ENCODE measurements around the gene IMPDH1.
"Not testable (repeated sequence)": the region's sequence is repeated elsewhere in the genome, so short reads cannot be mapped to it uniquely, and the experiment has no call there.

The IMPDH1 gene

DNA sequence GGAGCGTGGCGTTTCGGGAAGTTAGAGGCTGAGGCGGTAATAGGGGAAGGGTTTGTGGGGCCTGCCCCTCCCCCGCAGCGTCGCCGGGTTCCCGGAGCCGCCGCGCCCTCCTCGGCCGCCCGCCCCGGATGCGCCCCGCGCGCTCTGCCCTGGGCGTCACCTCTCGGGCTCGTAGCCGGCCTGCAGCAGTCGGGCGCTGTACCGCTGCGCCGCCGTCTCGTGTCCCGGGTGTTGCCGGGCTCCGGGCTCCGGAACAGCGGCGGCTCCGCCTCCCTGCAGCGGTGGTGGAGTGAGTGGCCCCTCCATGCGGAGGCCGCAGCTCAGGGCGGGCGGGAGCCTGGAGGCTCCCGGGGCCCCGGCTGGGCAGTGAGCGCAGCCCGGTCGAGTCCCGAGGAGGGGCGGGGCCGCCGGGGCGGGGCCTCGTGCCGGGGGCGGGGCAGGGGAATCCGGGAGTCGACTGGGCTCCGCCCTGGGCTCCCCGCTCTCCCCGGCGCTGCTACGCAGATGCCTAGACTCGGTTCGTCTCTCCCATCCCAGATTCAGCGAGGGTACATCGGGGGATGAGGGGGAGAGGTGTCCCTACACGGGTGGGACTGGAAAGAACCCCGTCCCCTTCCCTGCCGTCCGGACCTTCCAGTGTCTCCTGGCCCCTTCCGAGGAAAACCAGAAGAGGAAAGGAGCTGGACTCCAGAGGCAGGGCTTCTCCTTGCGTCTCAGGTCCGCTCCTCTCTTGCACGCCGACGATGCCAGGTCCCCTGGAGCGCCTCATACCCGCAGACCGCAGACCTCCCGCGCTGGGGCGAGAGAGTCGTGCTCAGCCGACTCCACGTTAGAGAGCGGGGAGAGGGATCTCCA, at the start of gene IMPDH1:
Gene IMPDH1, minus strand, starts transcription at position 387 of the 855 bp plus-strand sequence. Its CDS starts 81 bp downstream, at position 306.
- peak; percentile 94 for DNase-seq (ENCODE audit: low spot score)

- peak; percentile 76 for DNase-seq (ENCODE audit: low spot score)
Observed at GRCh38 chr7:128459394-128459878, 49.7 kb upstream of the IMPDH1 start.

DNA sequence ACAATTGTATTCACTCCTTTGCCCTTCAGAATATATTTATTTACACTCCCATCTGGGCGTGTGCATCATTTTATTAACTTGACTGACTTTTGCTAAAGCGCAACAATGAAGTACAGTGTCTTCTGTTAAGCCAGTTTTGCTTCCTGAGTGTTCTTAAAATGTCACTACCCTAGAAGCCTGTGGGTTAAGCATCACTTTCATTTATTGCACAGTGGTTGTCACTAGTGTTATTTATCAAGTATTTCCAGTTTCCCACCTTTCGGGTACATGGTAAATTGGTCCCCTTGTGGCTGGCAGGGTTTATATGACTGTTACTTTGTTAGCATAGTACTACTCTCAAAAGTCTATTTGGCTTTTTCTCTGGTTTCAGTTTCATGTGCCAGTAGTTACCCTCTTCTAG, 49.2 kb upstream of the IMPDH1 start:
- DNase-seq (ENCODE audit: low spot score): no peak

- not testable (repeated sequence) for DNase-seq (ENCODE audit: low spot score)
Observed at GRCh38 chr7:128457385-128457784, 47.6 kb upstream of the IMPDH1 start.

- no peak for DNase-seq (ENCODE audit: low spot score)
Observed at GRCh38 chr7:128456255-128456725, 46.5 kb upstream of the IMPDH1 start.

DNA sequence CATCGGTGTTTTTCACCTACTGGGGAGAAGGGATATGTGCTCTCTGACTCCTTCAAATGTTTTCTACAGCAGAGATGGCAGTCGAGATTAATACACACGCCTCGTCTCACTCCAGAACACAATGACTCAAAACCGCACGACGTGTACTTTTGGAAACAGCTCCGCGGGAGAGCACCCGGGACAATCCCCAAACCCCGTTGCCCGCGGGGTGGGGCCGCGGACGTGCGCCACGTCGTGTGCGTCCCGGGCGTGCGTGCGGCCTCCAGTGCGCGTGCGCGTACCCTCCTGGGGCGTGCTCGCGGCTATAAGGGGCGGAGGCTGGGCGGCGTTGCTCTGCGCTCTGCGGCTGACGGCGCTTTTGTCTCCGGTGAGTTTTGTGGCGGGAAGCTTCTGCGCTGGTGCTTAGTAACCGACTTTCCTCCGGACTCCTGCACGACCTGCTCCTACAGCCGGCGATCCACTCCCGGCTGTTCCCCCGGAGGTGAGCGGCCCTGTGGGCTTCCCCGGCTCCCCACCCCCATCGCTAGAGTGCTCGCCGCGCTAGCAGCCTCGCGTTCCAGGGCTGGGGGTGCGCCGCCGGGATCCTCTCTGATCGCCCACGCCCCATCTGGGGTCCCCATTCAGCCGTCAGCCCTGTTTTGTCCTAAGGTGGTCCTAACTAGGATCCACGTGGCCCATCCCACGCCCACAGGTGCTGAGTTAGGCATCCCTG, 45.9 kb upstream of the IMPDH1 start, which contains the start of gene HILPDA:
Gene HILPDA, plus strand, starts transcription at position 336 of the 712 bp plus-strand sequence. CDS start 1,391 bp downstream, outside the sequence.
- DNase-seq (ENCODE audit: low spot score): peak; percentile 92

- no peak for DNase-seq (ENCODE audit: low spot score)
Observed at GRCh38 chr7:128454808-128455542, 45.2 kb upstream of the IMPDH1 start.

- DNase-seq (ENCODE audit: low spot score): peak; percentile 88
Observed at GRCh38 chr7:128453836-128454804, 44.3 kb upstream of the IMPDH1 start.

DNA sequence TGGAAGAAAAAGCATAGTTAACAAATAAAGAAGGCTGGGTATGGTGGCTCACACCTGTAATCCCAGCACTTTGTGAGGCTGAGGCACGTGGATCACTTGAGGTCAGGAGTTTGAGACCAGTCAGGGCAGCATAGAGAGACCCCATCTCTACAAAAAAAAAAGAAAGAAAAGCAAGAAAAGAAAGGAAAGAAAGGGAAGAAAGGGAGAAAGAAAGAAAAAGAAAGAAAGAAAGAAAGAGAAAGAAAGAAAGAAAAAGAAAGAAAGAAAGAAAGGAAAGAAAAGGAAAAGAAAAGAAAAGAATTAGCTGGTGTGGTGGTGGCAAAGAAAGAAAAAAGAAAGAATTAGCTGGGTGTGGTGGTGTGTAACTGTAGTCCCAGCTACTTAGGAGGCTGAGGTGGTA, 42.8 kb upstream of the IMPDH1 start:
- no peak for DNase-seq (ENCODE audit: low spot score)

GRCh38 chr7:128450913-128451312, 41.1 kb upstream of the IMPDH1 start:
- no peak for DNase-seq (ENCODE audit: low spot score)

GRCh38 chr7:128450409-128450808, 40.6 kb upstream of the IMPDH1 start:
- no peak for DNase-seq (ENCODE audit: low spot score)

DNA sequence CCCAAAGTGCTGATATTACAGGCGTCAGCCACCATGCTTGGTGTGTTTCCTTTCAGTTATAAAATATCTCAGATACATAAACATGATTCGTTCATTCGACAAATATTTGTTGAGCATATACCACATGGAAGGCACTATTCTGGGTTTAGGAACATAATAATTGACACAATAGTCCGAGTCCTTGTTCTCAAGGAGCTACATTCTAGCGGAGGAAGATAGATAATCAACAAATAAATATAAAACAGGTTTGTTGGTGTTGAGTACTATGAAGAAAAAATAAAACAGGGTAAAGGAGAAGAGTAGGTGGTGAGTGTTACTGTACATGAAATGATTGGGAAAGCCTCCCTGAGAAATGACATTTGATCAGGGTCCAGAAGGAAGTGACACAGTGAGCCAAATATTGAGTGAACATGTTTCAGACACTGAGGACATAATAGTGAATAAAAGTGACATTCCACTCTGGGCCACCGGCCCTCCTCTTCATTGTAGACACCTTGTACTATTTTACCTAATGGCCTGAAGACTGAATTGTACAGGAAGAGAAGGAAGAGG, 39.0 kb upstream of the IMPDH1 start:
- DNase-seq (ENCODE audit: low spot score): no peak

GRCh38 chr7:128447941-128448564, 38.3 kb upstream of the IMPDH1 start:
- no peak for DNase-seq (ENCODE audit: low spot score)

- no peak for DNase-seq (ENCODE audit: low spot score)
Observed at GRCh38 chr7:128446306-128446705, 36.5 kb upstream of the IMPDH1 start.

- no peak for DNase-seq (ENCODE audit: low spot score)
Observed at GRCh38 chr7:128443831-128444600, 34.2 kb upstream of the IMPDH1 start.

GRCh38 chr7:128442356-128442755, 32.6 kb upstream of the IMPDH1 start:
- no peak for DNase-seq (ENCODE audit: low spot score)

GRCh38 chr7:128437426-128438332, 27.9 kb upstream of the IMPDH1 start:
- no peak for DNase-seq (ENCODE audit: low spot score)

GRCh38 chr7:128435327-128435686, 25.5 kb upstream of the IMPDH1 start:
- no peak for DNase-seq (ENCODE audit: low spot score)
